ENCODE data around the gene GSE1.
A peak's percentile ranks its signal among the peaks of the same experiment; 100 is the strongest.

GSE1 gene

GRCh38 chr16:85612191-85612800 lies 826 bp upstream of the GSE1 start:
- DNase-seq (ENCODE audit: low read depth) = peak; percentile 59
- TF ChIP-seq, protein P1, sequence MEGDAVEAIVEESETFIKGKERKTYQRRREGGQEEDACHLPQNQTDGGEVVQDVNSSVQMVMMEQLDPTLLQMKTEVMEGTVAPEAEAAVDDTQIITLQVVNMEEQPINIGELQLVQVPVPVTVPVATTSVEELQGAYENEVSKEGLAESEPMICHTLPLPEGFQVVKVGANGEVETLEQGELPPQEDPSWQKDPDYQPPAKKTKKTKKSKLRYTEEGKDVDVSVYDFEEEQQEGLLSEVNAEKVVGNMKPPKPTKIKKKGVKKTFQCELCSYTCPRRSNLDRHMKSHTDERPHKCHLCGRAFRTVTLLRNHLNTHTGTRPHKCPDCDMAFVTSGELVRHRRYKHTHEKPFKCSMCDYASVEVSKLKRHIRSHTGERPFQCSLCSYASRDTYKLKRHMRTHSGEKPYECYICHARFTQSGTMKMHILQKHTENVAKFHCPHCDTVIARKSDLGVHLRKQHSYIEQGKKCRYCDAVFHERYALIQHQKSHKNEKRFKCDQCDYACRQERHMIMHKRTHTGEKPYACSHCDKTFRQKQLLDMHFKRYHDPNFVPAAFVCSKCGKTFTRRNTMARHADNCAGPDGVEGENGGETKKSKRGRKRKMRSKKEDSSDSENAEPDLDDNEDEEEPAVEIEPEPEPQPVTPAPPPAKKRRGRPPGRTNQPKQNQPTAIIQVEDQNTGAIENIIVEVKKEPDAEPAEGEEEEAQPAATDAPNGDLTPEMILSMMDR (conservative IDR thresholded peaks at IDR 0.05; ENCODE audit: low read depth, low read length) = no peak
- peak overlapping the region; percentile 55 for H3K4me3 ChIP-seq (ENCODE audit: low read depth, low read length)

DNA sequence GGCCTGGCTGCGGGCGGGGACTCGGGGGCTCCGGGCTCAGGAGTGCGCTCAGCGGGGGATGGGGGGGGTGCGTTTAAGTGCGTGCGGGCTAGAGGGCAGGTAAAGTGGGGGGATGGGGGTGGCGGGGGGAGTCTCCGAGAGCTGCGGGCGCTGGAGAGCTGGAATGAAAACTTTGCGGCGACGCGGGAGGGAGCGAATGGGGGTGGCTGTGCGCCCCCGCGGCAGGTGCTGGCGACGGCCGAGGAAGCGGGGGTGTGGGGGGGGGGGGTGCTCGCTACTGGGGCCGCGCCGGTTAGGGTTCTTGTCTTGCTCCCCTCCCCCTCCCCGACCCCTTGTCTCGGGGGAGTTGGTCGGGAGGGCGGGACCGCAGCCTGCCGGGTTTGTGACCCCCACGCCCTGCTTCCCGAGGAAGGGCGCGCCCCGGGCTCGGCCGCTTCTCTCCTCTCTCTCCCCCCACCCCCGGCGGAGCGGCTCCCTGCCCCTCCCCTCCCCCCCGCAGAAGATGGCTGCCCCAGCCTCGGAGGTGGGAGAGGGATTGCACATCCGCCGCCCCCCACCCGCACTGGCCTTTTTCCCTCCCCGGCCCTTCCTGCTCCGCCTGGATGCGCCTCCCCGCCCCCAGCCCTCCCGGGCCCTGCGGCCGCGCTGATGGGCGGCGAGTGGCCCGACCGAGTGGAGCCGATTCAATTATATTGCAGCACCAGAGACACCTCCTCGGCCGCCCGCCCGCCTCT lies 649 bp downstream of the GSE1 start:
- DNase-seq (ENCODE audit: low read depth) = no peak
- TF ChIP-seq, protein P1 (conservative IDR thresholded peaks at IDR 0.05; ENCODE audit: low read depth, low read length) = no peak
- peak overlapping the region; percentile 48 for H3K4me3 ChIP-seq (ENCODE audit: low read depth, low read length)

GRCh38 chr16:85614338-85615013 lies 1.4 kb downstream of the GSE1 start:
- no peak for DNase-seq (ENCODE audit: low read depth)
- TF ChIP-seq, protein P1 (conservative IDR thresholded peaks at IDR 0.05; ENCODE audit: low read depth, low read length) = no peak
- no peak overlapping the region for H3K4me3 ChIP-seq (ENCODE audit: low read depth, low read length)

GRCh38 chr16:85615014-85615851 lies 2.1 kb downstream of the GSE1 start:
- TF ChIP-seq, protein P1 (conservative IDR thresholded peaks at IDR 0.05; ENCODE audit: low read depth, low read length) = no peak
- DNase-seq (ENCODE audit: low read depth) = no peak
- no peak overlapping the region for H3K4me3 ChIP-seq (ENCODE audit: low read depth, low read length)

DNA sequence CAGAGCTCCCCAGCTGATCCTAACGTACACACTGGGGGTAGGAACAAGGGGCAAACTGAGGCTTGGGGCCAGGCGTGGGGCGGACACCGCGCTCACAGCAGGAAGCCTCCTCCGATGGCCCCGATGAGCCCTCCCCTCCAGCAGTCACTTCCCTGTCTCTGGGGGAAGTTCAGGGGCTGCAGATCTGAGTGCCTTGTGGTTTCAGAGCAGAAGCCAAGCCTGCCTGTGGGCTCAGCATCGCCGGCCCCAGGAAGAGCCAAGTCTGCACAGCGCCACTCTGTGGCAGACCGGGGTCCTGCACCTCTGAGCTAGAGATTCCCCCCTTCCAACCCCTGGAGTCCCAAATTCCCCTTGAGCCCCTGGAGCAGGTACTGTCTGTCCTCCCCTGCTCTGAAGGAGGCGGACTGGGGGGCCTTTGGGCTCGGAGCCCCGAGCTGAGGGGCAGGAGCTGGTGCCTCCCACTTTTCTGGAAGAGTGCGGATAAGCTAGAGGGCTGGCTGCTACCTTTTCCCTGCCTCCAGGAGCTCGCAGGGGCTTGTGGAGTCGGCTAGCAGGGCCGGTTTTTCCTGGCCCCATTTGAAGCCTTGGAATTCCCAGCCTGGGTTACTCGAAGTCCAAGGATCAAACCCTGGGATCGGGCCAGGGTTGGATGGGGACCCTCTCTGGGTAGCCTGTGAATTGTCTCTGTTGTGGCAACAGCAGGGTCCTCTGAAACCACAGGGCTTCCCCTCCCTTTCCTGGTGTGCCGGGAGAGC lies 2.9 kb downstream of the GSE1 start:
- DNase-seq (ENCODE audit: low read depth) = peak; percentile 86
- H3K4me3 ChIP-seq (ENCODE audit: low read depth, low read length) = no peak overlapping the region
- TF ChIP-seq, protein P1 (conservative IDR thresholded peaks at IDR 0.05; ENCODE audit: low read depth, low read length) = peak; percentile 97
